Astrocyte (in vitro differentiated cells and primary cell): Measurements from ENCODE around the gene RBL2.

Source experiments
- CTCF ChIP-seq: IDR thresholded peaks from 2 replicates; pipeline ENCODE4 v1.5.1; 2011; ENCODE audit warnings: low read depth, mild to moderate bottlenecking, inconsistent platforms, low read length, moderate library complexity; ENCODE audit not compliant: insufficient read depth
- EZH2 ChIP-seq: IDR thresholded peaks from 2 replicates; pipeline ENCODE4 v1.6.1; 2012; ENCODE audit warnings: mild to moderate bottlenecking, low read length, inconsistent platforms; ENCODE audit not compliant: insufficient read depth

- TF ChIP-seq CTCF = no peak
- TF ChIP-seq EZH2 = no peak
These were observed 46.1 kb downstream of the RBL2 start for GRCh38 chr16:53480394-53480793.
